Measurements from ENCODE around the gene PIK3C2G.

GRCh38 chr12:18454330-18454729 is 193.0 kb downstream of the PIK3C2G start:
- TF ChIP-seq CTCF (IDR thresholded peaks at IDR 0.05; ENCODE audit: low read depth, low read length, poor library complexity, severe bottlenecking): no peak
- TF ChIP-seq EZH2phosphoT487 (IDR thresholded peaks at IDR 0.05; ENCODE audit: borderline replicate concordance, low read length): no peak
